Ishikawa (cell line): ENCODE results near the gene SERPINB7.

Source experiments
- CEBPB ChIP-seq: IDR thresholded peaks from 2 replicates; pipeline ENCODE4 v1.6.1; 2012
- CREB1 ChIP-seq: IDR thresholded peaks from 2 replicates; pipeline ENCODE4 v1.6.1; 2012; ENCODE audit warnings: low read depth
- EGR1 ChIP-seq: IDR thresholded peaks from 2 replicates; pipeline ENCODE4 v1.6.1; 2012
- EP300 ChIP-seq: IDR thresholded peaks from 2 replicates; pipeline ENCODE4 v1.6.1; 2012; ENCODE audit warnings: borderline replicate concordance
- FOXM1 ChIP-seq: IDR thresholded peaks from 2 replicates; pipeline ENCODE4 v1.6.1; 2012; ENCODE audit warnings: low read depth, borderline replicate concordance
- NFIC ChIP-seq: IDR thresholded peaks from 2 replicates; pipeline ENCODE4 v1.6.1; 2012
- RAD21 ChIP-seq: IDR thresholded peaks from 2 replicates; pipeline ENCODE4 v1.6.1; 2012; ENCODE audit warnings: low read depth
- TAF1 ChIP-seq: IDR thresholded peaks from 2 replicates; pipeline ENCODE4 v1.6.1; 2012; ENCODE audit warnings: low read depth, mild to moderate bottlenecking
- TCF12 ChIP-seq: IDR thresholded peaks from 2 replicates; pipeline ENCODE4 v1.6.1; 2012; ENCODE audit warnings: low read depth
- TEAD4 ChIP-seq: IDR thresholded peaks from 2 replicates; pipeline ENCODE4 v1.6.1; 2012
- YY1 ChIP-seq: IDR thresholded peaks from 2 replicates; pipeline ENCODE4 v1.6.1; 2012; ENCODE audit warnings: low read depth
- ZBTB7A ChIP-seq: IDR thresholded peaks from 2 replicates; pipeline ENCODE4 v1.6.1; 2012; ENCODE audit warnings: low read depth
- TF ChIP-seq, protein P1 (sequence below): IDR thresholded peaks from 2 replicates; pipeline ENCODE4 v1.6.1; 2012
- TF ChIP-seq, protein P2 (sequence below): IDR thresholded peaks from 2 replicates; pipeline ENCODE4 v1.6.1; 2012
- TF ChIP-seq, protein P3 (sequence below): IDR thresholded peaks from 2 replicates; pipeline ENCODE4 v1.6.1; 2012; ENCODE audit warnings: low read depth, mild to moderate bottlenecking

Gene SERPINB7

DNA sequence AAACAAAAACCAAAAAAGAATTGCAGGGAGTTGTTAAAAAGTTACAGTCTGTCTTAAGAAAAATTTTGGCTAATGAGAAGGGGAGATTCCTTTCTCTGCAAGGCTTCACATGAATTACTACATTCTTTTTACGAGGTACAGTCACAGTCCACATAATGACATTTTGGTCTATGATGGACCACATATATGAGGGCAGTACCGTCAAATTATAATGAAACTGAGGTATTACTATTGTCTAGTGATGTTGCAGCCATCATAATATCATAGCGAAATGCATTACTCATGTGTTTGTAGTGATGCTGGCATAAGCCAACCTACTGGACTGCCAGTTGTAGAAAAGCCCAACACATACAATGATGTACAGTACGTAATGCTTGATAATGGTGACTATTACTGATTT, 12.5 kb downstream of the SERPINB7 start:
- TF ChIP-seq ZBTB7A (no peak), TAF1 (no peak), EGR1 (no peak), CREB1 (no peak), TEAD4 (no peak), FOXM1 (no peak), TCF12 (no peak), NFIC (no peak), RAD21 (no peak), EP300 (no peak), YY1 (no peak), CEBPB (no peak)
- TF ChIP-seq, protein P1, sequence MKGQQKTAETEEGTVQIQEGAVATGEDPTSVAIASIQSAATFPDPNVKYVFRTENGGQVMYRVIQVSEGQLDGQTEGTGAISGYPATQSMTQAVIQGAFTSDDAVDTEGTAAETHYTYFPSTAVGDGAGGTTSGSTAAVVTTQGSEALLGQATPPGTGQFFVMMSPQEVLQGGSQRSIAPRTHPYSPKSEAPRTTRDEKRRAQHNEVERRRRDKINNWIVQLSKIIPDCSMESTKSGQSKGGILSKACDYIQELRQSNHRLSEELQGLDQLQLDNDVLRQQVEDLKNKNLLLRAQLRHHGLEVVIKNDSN: no peak
- TF ChIP-seq, protein P2, sequence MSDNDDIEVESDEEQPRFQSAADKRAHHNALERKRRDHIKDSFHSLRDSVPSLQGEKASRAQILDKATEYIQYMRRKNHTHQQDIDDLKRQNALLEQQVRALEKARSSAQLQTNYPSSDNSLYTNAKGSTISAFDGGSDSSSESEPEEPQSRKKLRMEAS: no peak
- TF ChIP-seq, protein P3, sequence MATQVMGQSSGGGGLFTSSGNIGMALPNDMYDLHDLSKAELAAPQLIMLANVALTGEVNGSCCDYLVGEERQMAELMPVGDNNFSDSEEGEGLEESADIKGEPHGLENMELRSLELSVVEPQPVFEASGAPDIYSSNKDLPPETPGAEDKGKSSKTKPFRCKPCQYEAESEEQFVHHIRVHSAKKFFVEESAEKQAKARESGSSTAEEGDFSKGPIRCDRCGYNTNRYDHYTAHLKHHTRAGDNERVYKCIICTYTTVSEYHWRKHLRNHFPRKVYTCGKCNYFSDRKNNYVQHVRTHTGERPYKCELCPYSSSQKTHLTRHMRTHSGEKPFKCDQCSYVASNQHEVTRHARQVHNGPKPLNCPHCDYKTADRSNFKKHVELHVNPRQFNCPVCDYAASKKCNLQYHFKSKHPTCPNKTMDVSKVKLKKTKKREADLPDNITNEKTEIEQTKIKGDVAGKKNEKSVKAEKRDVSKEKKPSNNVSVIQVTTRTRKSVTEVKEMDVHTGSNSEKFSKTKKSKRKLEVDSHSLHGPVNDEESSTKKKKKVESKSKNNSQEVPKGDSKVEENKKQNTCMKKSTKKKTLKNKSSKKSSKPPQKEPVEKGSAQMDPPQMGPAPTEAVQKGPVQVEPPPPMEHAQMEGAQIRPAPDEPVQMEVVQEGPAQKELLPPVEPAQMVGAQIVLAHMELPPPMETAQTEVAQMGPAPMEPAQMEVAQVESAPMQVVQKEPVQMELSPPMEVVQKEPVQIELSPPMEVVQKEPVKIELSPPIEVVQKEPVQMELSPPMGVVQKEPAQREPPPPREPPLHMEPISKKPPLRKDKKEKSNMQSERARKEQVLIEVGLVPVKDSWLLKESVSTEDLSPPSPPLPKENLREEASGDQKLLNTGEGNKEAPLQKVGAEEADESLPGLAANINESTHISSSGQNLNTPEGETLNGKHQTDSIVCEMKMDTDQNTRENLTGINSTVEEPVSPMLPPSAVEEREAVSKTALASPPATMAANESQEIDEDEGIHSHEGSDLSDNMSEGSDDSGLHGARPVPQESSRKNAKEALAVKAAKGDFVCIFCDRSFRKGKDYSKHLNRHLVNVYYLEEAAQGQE: no peak

DNA sequence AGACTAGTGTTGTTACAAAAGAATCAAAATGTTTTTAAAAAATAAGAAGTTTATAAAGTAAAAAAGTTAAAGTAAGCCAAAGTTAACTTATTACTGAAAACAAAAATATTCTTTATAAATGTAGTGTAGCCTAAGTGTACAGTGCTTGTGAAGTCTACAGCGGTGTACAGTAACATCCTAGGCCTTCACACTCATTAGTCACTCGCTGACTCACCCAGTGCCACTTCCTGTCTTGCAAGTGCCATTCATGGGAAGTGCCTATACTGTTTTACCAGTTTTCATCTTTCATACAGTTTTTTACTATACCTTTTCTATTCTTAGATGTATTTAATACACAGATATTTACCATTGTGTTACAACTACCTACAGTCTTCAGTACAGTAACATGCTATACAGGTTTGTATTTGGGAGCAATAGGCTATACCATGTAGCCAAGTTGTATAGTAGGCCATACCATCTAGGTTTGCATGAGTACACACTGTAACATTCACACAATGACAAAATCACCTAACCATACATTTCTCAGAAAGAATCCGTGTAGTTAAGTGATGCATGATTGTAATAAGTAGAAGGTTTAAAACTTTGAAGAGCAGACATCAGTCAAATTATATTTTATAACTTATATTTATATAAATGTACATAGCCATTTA, 13.4 kb downstream of the SERPINB7 start:
- TF ChIP-seq ZBTB7A (no peak), EGR1 (no peak), TEAD4 (no peak), CEBPB (no peak), NFIC (no peak), YY1 (no peak), TCF12 (no peak), EP300 (no peak), FOXM1 (no peak), CREB1 (no peak)
- TF ChIP-seq, protein P3: no peak
- TF ChIP-seq, protein P2: no peak
- TF ChIP-seq, protein P1: no peak

DNA sequence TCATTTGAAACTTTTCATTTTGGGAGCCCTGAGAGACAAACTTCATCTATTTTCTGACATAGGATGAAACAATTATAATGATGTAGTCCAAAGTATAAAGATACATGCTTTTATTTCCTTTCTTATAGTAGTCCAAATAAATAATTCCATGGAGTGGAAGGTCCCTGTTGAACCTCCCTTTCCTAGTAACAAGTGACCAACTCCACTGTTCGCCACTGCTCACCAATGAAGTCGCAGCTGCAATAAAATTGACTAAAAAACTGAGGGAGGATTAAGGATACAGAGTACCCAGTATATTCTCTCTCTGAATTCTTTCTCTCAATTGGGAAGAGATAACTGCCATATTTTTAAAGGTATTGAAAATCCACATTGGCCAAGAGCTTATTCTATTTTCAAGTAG, 14.1 kb downstream of the SERPINB7 start:
- TF ChIP-seq NFIC: no peak

DNA sequence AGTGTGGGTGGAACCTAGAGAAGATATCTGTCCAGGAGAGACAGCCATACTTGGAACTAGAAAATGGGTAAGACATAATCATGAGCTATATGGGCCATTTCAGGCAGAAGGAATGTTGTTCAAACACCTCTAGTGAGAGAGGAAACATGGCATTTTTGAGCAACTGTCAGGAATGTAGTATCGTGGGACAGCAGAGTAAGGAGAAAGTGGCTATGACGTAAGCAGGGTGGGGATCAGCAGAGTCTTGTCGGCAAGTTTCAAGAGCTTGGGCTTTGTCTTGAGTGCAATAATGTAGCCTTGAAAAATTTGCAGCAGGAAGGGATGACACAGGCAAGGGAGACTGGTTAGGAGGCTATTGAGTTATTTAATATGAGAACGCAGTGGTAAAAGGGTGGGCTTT, 20.4 kb downstream of the SERPINB7 start:
- TF ChIP-seq FOXM1 (no peak), TCF12 (no peak), YY1 (no peak), EGR1 (no peak), EP300 (no peak), TAF1 (no peak), CEBPB (no peak), RAD21 (no peak), ZBTB7A (no peak), NFIC (no peak)
- TF ChIP-seq, protein P1: no peak
- TF ChIP-seq, protein P2: no peak
- TF ChIP-seq, protein P3: no peak
